ENCODE data around the gene MACROD2.

MACROD2 gene

GRCh38 chr20:16096756-16097326, 2101.5 kb downstream of the MACROD2 start:
- DNase-seq (ENCODE audit: low read depth, low spot score), result no peak

GRCh38 chr20:16097788-16098187, 2102.5 kb downstream of the MACROD2 start:
- DNase-seq (ENCODE audit: low read depth, low spot score), result no peak

- no peak for DNase-seq (ENCODE audit: low read depth, low spot score)
These were observed 2103.7 kb downstream of the MACROD2 start for GRCh38 chr20:16098890-16099639.

- no peak for DNase-seq (ENCODE audit: low read depth, low spot score)
These were observed 2104.8 kb downstream of the MACROD2 start for GRCh38 chr20:16100111-16100510.

- DNase-seq (ENCODE audit: low read depth, low spot score), result no peak
These were observed 2105.5 kb downstream of the MACROD2 start for GRCh38 chr20:16100767-16101166.
